T-helper 2 cell treated with Interferon-gamma antibody and Interleukin-4, amounts not matched to agents 5 μg/mL and 100 μg/mL, for 36 hours (primary cell): ENCODE measurements around the gene ARID4B.
"Not testable (repeated sequence)": the region's sequence is repeated elsewhere in the genome, so short reads cannot be mapped to it uniquely, and the experiment has no call there.

Source experiments
- DNase-seq: peaks from one replicate; pipeline ENCODE4 v3.0.0; 2021; ENCODE audit warnings: low spot score
- H3K27ac Mint-ChIP-seq: one replicate; pipeline ENCODE4 v1.8.0; 2021; ENCODE audit warnings: mild to moderate bottlenecking, mixed read lengths
- H3K27me3 Mint-ChIP-seq: one replicate; pipeline ENCODE4 v1.8.0; 2021; ENCODE audit warnings: low read depth, mixed read lengths
- H3K36me3 Mint-ChIP-seq: one replicate; pipeline ENCODE4 v1.8.0; 2021; ENCODE audit warnings: low read depth, mixed read lengths
- H3K4me1 Mint-ChIP-seq: one replicate; pipeline ENCODE4 v1.8.0; 2021; ENCODE audit warnings: low read depth, mixed read lengths
- H3K4me3 Mint-ChIP-seq: one replicate; pipeline ENCODE4 v1.8.0; 2022; ENCODE audit warnings: mild to moderate bottlenecking, moderate library complexity, mixed read lengths
- H3K9me3 Mint-ChIP-seq: one replicate; pipeline ENCODE4 v1.8.0; 2021; ENCODE audit warnings: mixed read lengths

Gene ARID4B

GRCh38 chr1:235261243-235261642, 66.7 kb downstream of the ARID4B start:
- Mint-ChIP-seq H3K4me3 (no peak overlapping the region), H3K27me3 (no peaks in the 10 kb centered on the region), H3K4me1 (peaks cover 28% of the 10 kb centered on the region), H3K27ac (no peak overlapping the region), H3K9me3 (no peaks in the 10 kb centered on the region), H3K36me3 (peaks cover 14% of the 10 kb centered on the region)
- DNase-seq: no peak

- H3K27me3 Mint-ChIP-seq: no peaks in the 10 kb centered on the region
- peaks cover 30% of the 10 kb centered on the region for H3K4me1 Mint-ChIP-seq
- H3K9me3 Mint-ChIP-seq: no peaks in the 10 kb centered on the region
- DNase-seq: no peak
- peaks cover 16% of the 10 kb centered on the region for H3K36me3 Mint-ChIP-seq
- peak overlapping the region; percentile 2 for H3K4me3 Mint-ChIP-seq
- H3K27ac Mint-ChIP-seq: no peak overlapping the region
Measured at GRCh38 chr1:235259133-235259778, 68.7 kb downstream of the ARID4B start.

GRCh38 chr1:235258068-235258467, 69.9 kb downstream of the ARID4B start:
- not testable (repeated sequence) for H3K27me3 Mint-ChIP-seq, H3K9me3 Mint-ChIP-seq, H3K4me3 Mint-ChIP-seq, DNase-seq
- H3K4me1 Mint-ChIP-seq: peaks cover 35% of the 10 kb centered on the region
- H3K36me3 Mint-ChIP-seq: peaks cover 20% of the 10 kb centered on the region
- peak overlapping the region; percentile 52 for H3K27ac Mint-ChIP-seq

DNA sequence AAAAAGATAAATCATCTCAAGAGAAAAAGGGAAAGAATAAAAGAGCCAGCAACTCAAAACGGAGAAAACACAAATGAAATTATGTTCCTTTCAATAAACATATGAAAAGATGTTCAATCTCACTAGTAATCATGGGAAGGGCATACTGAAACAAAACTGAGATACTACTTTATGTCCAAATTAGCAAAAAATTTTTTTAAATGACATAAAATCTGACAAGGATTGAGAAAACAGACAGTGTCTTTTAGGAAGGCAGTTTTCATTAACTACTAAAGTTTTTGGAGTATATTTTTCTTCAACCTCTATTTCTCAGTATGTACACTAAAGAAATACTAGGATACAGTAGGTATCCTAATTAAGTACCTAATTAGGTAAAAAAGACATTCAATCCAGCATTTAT, 73.3 kb downstream of the ARID4B start:
- Mint-ChIP-seq H3K4me3 (no peak overlapping the region), H3K36me3 (peaks cover 25% of the 10 kb centered on the region), H3K27ac (peak overlapping the region; percentile 11), H3K4me1 (peaks cover 29% of the 10 kb centered on the region), H3K27me3 (no peaks in the 10 kb centered on the region), H3K9me3 (no peaks in the 10 kb centered on the region)
- DNase-seq: no peak

GRCh38 chr1:235253219-235253962, 74.6 kb downstream of the ARID4B start:
- DNase-seq: peak; percentile 38
- H3K27ac Mint-ChIP-seq: no peak overlapping the region
- H3K4me3 Mint-ChIP-seq: no peak overlapping the region
- H3K4me1 Mint-ChIP-seq: peaks cover 20% of the 10 kb centered on the region
- H3K36me3 Mint-ChIP-seq: peaks cover 21% of the 10 kb centered on the region
- H3K27me3 Mint-ChIP-seq: no peaks in the 10 kb centered on the region
- no peaks in the 10 kb centered on the region for H3K9me3 Mint-ChIP-seq

- peaks cover 33% of the 10 kb centered on the region for H3K4me1 Mint-ChIP-seq
- H3K4me3 Mint-ChIP-seq: no peak overlapping the region
- H3K27ac Mint-ChIP-seq: no peak overlapping the region
- peaks cover 22% of the 10 kb centered on the region for H3K36me3 Mint-ChIP-seq
- no peaks in the 10 kb centered on the region for H3K27me3 Mint-ChIP-seq
- no peaks in the 10 kb centered on the region for H3K9me3 Mint-ChIP-seq
- DNase-seq: no peak
Measured at GRCh38 chr1:235250430-235250829, 77.5 kb downstream of the ARID4B start.

GRCh38 chr1:235246022-235246948, 81.7 kb downstream of the ARID4B start:
- Mint-ChIP-seq H3K36me3 (peaks cover 27% of the 10 kb centered on the region), H3K9me3 (no peaks in the 10 kb centered on the region), H3K27ac (peak overlapping the region; percentile 81), H3K4me3 (peak overlapping the region; percentile 67), H3K4me1 (peaks cover 38% of the 10 kb centered on the region), H3K27me3 (no peaks in the 10 kb centered on the region)
- no peak for DNase-seq

- Mint-ChIP-seq H3K4me3 (peak overlapping the region; percentile 71), H3K4me1 (peaks cover 48% of the 10 kb centered on the region), H3K27me3 (no peaks in the 10 kb centered on the region), H3K9me3 (no peaks in the 10 kb centered on the region), H3K36me3 (peaks cover 26% of the 10 kb centered on the region), H3K27ac (peak overlapping the region; percentile 86)
- DNase-seq: peak; percentile 18
Measured at GRCh38 chr1:235244974-235245592, 82.9 kb downstream of the ARID4B start.

DNA sequence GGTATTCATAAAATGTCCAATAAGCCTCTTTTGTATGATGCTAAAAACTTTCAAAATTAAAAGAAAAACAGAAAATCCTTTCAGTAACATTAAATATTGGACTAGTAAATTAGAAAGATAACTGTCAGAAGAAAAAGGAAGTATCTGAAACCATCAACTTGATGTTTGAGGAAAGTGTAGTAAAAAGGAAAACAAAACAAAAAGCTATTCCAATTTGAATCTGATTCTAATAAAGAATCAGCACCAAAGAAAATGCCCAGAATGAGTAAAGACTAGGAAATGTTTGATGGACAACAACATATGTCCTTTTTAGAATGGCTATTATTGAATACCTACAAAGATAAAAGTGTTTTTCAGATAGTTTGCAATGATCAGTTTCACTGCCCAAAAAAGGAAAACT, 87.0 kb downstream of the ARID4B start:
- H3K4me1 Mint-ChIP-seq: peaks cover 48% of the 10 kb centered on the region
- peaks cover 36% of the 10 kb centered on the region for H3K36me3 Mint-ChIP-seq
- no peaks in the 10 kb centered on the region for H3K27me3 Mint-ChIP-seq
- H3K4me3 Mint-ChIP-seq: peak overlapping the region; percentile 41
- peak overlapping the region; percentile 41 for H3K27ac Mint-ChIP-seq
- H3K9me3 Mint-ChIP-seq: no peaks in the 10 kb centered on the region
- DNase-seq: no peak

DNA sequence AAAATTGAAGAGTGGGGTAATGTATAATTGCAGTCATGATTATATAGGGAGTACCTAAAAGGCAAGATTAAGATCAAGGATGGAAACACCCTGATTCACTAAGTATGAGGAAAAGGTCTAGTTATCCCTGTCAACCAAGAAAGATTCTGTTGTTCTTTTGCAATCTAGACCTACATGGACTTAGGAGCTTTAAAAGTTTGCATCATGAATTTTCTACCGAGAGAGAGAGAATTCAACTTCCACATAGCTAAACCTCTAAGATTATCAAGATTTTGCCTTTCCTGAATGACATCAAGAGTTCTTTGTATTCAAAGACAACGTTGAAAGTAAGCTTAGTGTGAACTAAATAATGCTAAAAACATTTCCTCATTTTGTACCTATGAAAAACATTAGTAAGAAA, 88.1 kb downstream of the ARID4B start:
- Mint-ChIP-seq H3K27me3 (no peaks in the 10 kb centered on the region), H3K27ac (peak overlapping the region; percentile 46), H3K4me3 (peak overlapping the region; percentile 41), H3K9me3 (no peaks in the 10 kb centered on the region), H3K4me1 (peaks cover 42% of the 10 kb centered on the region), H3K36me3 (peaks cover 41% of the 10 kb centered on the region)
- DNase-seq: no peak

DNA sequence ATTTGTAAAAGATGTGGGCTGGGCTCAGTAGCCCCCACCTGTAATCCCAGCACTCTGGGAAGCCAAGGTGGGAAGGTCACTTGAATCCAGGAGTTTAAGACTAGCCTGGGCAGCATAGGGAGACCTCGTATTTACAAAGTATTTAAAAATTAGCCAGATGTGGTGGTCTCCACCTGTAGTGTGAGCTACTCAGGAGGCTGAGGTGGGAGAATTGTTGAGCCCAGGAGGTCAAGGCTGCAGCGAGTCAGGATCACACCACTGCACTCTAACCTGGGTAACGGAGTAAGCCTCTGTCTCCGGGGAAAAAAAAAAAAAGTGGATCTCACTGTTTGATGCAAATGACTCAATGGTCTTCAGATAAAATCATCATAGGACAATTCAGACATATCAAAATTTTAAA, 89.4 kb downstream of the ARID4B start:
- Mint-ChIP-seq H3K27me3 (no peaks in the 10 kb centered on the region), H3K9me3 (no peaks in the 10 kb centered on the region), H3K4me3 (no peak overlapping the region), H3K4me1 (peaks cover 34% of the 10 kb centered on the region), H3K27ac (peak overlapping the region; percentile 20), H3K36me3 (peaks cover 39% of the 10 kb centered on the region)
- no peak for DNase-seq

- no peak overlapping the region for H3K4me3 Mint-ChIP-seq
- H3K27me3 Mint-ChIP-seq: no peaks in the 10 kb centered on the region
Measured at GRCh38 chr1:235236128-235236527, 91.9 kb downstream of the ARID4B start.

GRCh38 chr1:235229868-235230267, 98.1 kb downstream of the ARID4B start:
- Mint-ChIP-seq H3K36me3 (peaks cover 31% of the 10 kb centered on the region), H3K4me3 (no peak overlapping the region), H3K9me3 (no peaks in the 10 kb centered on the region), H3K27me3 (no peaks in the 10 kb centered on the region), H3K4me1 (peaks cover 3% of the 10 kb centered on the region), H3K27ac (no peak overlapping the region)
- DNase-seq: no peak

More at GRCh38 chr1:235236128-235236527, 91.9 kb downstream of the ARID4B start:
- Mint-ChIP-seq H3K36me3 (peaks cover 44% of the 10 kb centered on the region), H3K4me1 (peaks cover 30% of the 10 kb centered on the region), H3K27ac (no peak overlapping the region), H3K9me3 (no peaks in the 10 kb centered on the region)
- DNase-seq: no peak
